ENCODE data around the gene COMP. TPM values are rescaled to one million over a fixed set of nuclear protein-coding genes. Genes with fewer than 3 reads are reported as not detected.
A peak's percentile ranks its signal among the peaks of the same experiment; 100 is the strongest.
"Not testable (repeated sequence)": the region's sequence is repeated elsewhere in the genome, so short reads cannot be mapped to it uniquely, and the experiment has no call there.

The COMP gene
- 8.1 TPM for total RNA-seq

DNA sequence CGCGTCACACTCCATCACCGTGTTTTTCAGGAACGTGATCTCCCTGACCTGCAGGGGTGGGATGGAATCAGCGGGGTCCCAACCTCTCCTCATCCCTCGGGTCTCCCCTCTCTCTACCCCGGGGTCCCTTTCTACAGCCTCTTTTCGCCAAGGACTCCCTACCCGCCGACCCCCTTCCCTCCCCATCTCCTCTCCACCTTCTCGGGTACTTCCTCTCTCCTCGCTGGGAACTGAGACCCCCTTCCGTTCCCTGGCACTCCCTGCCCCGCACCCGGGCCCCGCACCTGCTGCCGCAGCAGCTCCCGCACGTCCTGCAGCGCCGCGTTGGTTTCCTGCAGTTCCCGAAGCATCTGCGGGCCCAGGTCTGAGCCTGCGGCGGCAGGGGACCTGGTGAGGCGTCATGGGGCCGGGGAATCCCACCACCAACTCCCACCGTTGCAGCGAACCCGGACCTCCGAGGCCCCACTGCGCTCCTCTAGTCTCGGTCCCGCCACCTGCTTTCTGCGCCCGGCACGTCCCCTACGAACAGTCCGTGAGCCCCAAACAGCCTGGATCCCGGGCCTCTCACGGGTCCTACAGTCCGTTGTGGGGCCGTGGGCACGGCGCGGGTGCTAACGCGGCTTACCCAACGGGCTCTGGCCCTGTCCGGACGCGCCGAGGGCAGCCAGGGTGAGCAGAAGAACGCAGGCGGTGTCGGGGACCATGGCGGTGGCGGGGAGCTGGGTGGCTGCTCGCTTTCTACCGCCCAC is at the start of gene COMP:
COMP (minus strand) TSS at position 740 of the 749 bp plus-strand sequence; CDS start at position 704, 36 bp downstream.
- no peak for DNase-seq

DNA sequence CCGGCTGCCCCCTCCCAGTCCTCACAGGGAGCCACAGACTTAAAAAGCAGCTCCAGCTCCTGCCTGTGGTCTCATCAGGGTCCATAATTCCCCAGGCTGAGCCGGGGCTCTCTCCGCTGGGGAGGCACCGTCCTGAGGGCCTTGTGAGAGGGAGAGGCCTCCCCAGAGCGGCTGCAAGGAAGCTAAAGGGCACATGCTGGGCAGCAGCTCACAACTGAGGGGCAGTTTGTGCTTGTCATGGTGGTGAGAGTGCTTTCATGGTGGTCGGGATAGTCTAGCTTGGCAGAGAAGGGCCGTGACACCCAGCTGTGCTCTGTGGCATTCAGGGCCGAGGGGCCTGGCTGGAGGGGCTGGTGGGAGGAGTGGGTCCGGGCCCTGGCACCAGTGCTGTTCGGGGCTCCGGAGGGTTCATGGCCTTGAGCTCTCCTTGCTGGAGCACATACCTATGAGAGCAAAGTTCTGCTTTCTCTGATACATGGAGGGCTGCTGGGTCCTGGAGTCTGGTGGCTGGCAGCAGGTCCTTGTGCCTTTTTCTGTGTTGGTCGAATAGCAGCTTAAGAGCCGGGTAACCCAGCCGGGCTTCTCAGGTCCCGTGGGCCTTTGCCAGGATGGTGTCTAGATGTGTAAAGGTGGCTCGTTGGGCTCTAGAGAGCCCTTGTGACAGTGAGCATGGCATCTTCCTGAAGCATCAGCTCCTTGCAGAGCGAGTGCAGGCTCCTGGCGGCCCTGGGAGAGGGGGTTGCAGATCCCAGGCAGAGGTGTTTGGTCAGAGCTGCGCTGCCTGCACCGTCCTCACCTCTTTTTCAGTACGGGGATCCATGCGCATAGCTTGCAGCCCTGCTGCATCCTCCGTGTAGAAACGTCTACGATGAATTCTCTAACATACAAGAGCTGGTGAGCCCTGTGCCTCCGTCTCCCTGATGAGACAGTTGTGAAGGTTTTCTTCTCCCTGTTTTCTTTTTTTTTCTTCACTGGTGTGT is 49.5 kb upstream of the COMP start:
- no peak for DNase-seq

DNA sequence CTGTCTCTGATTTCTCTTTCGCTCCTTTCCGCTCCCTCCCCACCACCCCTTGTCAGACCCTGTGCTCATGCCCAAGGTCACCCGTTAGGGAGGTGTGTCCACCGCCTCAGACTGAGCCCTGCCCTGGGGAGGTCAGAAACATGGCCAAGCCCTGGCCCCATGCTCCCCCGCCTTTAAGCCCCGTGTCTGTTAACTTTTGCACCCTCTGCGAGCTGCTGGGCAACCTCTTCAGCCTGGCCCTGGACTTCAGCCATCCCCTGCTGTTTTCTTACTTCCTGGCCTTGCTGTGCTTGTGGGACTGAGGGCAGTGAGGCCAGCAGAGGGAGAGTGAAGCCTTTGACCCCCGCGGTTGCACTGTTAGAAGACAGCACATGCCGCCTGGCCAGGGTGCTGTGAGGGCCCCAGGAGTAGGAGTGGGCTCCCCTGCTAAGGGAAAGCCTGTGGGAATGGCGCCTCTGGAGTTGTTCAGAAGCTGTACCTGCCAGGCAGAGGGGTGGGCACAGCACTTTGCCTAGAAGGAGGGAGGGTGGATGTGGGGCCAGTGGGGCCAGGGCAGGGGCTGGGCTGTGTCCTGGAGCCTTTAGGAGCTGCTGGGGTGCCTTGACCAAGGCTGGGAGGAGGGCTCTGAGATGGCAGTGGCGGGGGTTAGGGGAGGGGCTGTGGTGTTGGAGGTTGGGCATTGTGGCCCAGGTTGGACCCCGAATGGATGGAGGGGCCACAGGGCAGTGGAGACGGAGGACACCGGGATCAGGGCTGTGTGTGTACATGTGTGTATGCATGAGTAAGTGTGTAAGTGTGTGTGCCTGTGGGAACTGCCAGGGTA is 48.6 kb upstream of the COMP start:
- no peak for DNase-seq

DNA sequence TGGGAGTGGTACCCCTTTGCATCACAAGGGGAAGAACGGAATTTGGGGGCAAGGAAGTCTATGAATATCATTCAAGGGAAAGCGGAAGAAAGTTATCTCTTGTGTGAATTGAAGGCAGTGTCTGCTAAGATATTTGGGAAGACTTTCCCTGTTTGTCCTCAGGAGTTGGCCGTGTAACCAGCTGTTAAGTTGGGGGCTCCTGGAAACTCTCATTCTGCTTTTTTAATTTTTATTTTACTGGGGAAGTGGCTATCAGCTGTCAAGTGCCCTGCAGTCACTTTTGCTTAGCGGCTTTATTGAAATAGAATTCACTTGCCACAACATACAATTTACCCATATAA is 43.5 kb upstream of the COMP start:
- DNase-seq, result no peak

DNA sequence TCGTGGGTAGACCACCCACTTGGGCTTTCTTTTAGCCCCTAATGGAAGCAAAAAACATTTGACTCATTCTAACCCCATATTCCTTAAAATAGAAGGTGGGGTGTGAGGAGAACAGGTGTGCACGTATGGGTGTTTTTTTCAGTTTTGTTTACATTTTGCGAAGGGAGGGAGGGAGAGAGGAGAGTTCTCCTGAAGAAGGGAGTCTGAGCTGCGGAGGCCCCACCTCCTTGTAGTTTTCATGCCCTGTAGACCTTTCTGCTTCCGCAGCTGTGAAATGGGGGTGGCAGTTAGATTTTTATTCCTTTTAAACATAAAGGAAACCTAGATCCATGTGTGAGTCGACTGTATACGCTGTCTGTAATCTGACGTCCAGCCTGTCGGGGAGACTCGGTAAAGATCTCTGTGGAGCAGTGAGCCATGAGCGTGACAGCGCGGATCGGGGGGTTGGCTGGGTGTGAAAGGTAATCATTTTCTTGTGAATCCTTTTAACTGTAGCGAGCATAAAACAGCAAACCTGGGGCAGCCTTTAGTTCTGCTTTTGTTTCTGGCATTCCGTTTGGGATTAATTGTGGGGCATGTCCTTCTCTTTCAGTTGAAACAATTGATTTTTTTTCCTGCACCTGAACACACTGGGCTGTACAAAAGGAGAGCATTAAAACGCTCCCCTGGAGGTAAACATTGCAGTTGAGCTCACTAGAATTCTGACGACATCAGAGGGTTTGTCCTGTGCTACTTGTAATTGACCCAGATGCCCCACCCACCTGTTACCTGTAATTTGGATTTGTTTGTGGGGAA is 42.9 kb upstream of the COMP start:
- peak; percentile 20 for DNase-seq

DNA sequence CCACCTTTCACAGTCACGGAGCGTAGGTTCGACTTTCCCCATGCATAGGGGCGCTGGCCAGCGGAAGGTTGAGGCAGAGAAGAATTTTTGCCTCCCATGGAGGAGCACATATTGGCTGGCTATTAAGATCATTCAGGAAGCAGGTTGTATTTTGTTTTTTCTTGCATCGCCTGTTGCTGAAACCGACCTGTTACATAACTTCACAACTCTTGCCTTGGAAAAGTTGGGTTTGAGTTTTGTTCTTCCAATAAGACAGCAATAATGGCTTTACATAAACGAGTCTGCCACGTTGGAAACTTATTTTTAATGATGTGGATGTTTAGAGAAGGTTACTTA is 42.0 kb upstream of the COMP start:
- no peak for DNase-seq

DNA sequence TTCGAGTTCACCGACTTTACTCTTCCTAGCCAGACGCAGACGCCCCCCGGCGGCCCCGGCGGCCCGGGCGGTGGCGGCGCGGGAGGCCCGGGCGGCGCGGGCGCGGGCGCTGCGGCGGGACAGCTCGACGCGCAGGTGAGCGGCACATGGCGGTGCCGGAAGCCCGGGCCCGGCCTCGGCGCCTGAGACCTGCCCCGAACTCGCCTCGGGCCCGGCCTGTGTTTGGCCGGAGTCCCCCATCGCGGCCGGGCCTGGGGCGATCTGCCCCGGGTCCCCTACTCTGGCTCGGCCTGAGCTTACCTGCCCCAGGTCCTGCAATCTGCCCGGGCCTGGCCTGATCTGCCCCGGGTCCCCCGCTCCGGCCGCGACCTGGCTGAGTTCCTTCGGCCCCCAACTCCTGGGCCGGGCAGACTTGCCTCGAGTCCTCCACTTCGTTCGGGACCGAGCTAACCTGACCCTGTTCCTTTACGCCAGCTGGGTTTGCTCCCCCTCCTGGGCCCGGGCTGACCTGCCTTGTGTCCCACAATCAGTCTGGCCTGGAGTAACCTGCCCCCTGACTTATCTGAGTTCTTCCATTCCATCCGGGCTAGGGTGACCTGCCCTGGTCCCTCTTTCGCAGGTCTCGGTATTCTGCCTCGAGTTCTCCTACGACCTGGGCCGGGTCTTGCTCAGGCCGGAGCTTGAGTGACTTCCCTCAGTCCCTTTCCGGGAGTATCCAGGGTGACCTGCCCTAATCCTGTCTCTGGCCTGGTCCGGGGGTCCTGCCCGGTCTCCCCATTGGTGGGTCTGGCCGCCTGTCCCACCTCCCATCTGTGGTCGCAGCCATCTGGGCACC is 41.4 kb upstream of the COMP start:
- peak; percentile 23 for DNase-seq

DNA sequence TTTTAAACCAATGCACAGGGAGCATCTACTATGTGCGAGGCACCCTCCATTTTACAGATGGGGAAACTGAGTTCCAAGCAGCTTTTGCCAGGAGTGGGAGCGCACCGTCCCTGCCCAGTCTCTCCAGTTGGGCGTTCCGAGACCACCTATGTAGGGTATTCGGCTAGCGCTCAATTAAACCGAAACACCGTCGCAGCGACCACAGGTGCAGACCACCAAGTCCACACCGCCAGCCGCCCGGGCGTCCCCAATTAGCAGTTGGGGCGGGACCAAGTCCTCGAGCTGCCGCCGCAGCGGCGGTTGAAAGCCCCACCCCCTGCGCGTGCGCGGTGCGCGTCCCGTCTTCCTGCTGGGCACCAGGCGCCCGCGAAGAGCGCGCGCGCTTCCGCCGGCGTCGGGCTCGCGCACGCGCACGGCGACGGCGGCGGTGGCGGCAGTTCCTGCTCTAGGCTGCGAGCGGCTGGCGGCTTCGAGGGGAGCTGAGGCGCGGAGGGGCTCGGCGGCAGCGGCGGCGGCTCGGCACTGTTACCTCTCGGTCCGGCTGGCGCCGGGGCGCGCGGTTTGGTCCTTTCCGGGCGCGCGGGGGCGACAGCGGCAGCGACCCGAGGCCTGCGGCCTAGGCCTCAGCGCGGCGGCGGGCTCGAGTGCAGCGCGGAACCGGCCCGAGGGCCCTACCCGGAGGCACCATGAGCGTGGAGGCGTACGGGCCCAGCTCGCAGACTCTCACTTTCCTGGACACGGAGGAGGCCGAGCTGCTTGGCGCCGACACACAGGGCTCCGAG is 40.6 kb upstream of the COMP start, which contains the start of gene UPF1:
UPF1 (plus strand) TSS at position 436 of the 782 bp plus-strand sequence; CDS start at position 687, 251 bp downstream.
- DNase-seq, result peak; percentile 98

DNA sequence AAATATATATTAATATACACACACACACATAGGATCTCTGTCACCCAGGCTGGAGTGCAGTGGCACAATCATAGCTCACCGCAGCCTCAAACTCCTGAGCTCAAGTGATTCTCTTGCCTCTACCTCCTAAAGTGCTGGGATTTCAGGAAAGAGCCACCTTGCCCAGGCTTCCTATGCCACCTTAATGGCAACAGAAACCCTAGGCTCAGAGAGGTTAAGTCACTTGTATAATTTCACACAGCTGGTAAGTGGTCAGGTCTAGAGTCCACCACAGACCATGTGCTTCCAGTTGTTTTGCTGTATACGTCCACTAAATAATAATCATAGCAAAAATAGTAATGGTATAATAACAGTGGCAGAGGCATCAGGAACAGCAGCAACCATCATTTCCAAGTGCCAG is 39.4 kb upstream of the COMP start:
- no peak for DNase-seq

DNA sequence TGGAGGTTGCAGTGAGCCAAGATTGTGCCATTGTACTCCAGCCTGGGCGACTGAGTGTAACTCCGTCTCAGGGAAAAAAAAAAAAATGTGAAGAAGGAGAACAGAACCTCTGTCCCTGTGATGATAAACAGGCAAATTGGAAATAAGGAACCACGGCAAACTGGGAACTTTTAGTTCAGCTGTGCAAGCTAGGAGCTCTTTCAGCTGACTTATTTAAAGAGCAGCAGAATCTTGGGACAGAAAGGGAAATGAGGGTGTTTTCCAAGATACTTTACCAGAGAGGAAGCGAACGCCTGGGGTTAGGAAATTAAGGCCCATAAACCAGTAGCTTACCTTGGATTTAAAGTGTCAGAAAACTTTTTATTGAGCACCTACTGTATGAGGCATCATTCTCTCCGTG is 37.7 kb upstream of the COMP start:
- DNase-seq, result no peak

DNA sequence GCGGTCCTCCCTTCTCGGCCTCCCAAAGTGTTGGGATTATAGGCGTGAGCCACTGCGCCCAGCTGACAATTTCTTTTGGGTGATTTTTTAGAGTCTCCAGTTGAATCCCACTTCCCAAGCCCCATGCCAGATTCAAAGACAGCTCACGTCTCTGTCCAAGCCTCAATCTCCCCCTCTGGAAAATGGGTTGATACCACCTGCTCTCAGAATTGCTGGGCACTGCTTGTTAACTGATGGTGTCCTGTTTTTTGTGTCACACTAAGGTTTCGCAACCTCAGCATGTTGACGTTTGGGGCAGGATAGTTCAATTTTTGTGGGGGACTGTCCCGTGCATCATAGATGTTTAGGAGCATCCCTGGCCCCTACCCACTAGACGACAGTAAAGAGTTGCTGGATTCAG is 26.5 kb upstream of the COMP start:
- no peak for DNase-seq

DNA sequence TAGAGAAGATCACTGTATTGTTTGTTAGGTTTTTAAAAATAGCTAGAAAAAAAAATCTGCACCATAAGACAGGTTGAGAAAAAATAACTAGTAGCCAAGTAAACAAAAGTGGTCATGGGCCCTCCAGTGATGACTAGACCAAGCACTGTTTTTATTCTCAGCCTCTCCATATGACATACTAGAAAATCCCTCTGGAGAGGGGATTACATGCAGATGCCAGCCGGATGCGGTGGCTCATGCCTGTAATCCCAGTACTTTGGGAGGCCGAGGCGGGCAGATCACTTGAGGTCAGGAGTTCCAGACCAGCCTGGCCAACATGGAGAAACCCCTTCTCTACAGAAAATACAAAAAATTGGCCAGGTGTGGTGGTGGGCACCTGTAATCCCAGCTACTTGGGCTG is 25.5 kb upstream of the COMP start:
- not testable (repeated sequence) for DNase-seq

DNA sequence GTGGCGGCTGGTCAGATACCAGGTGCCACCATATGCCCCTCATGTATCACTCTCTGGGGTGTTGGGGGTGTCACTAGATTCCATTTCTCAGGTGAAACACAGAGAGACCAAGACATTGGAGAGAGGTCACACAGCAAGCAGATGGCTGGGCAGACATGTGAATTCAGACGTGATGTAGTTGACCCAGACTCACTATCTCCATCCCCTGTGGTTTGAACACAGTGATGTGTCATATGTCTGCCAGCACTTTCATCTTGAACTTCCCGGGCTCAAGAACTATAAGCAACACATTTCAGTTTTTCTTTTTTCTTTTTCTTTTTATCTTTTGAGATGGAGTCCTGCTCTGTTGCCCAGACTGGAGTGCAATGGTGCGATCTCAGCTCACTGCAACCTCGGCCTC is 24.6 kb upstream of the COMP start:
- DNase-seq, result no peak

DNA sequence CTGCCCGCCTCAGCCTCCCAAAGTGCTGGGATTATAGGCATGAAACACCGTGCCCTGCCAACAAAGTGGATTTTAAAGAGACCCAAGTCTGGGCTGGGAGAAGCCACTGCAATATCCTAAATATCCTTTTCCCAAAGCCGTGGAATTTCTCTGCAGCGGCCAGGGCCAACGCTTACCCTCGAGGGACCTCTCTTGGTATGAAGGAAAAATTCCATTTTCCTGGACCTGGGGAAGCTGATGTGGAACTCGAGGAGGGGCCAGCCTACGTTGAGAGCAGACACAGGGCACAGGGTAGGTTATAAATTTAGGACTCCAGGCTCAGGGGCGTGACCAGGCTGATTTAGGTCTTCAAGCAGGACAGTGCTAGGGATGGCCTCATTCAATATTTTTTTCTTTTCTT is 23.0 kb upstream of the COMP start:
- peak; percentile 64 for DNase-seq

DNA sequence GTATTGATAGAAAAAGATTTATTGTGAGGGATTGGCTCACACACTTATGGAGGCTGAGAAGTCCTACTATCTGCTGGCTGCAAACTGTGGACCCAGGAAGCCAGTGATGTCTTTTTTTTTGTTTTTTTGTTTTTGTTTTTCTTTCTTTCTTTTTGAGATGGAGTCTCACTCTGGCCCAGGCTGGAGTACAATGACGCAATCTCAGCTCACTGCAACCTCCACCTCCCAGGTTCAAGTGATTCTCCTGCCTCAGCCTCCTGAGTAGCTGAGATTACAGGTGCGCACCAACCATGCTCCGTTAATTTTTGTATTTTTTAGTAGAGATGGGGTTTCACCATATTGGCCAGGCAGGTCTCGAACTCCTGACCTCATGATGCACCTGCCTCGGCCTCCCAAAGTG is 20.5 kb upstream of the COMP start:
- not testable (repeated sequence) for DNase-seq

DNA sequence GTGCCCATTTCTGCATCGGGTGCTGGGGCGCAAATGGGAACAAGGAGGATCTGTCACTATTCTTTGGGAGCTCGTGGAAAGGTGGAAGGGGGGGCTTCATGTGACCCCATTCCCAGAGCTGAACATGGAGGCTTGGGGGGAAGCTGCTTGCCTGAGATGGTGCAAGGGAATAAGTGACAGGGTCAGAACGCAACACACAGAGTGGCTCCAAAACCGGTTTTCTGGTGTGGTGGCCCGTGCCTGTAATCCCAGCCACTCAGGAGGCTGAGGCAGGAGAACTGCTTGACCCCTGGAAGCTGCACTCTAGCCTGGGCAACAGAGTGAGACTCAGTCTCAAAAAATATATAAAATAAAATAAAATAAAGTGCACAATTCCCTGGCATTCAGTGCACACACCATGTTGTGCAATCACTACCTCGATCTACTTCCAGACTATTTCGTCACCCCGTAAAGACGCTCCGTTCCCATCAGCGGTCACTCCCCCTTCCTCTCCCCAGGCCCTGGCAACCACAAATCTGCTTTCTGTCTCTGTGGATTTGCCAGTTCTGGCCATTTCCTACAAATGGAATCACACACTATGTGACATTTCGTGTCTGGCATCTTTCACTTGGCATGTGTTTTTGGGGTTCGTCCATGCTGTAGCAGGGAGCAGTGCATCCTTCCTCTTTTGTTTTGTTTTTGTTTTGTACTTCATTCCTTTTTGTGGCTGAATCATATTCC is 18.2 kb upstream of the COMP start:
- no peak for DNase-seq

DNA sequence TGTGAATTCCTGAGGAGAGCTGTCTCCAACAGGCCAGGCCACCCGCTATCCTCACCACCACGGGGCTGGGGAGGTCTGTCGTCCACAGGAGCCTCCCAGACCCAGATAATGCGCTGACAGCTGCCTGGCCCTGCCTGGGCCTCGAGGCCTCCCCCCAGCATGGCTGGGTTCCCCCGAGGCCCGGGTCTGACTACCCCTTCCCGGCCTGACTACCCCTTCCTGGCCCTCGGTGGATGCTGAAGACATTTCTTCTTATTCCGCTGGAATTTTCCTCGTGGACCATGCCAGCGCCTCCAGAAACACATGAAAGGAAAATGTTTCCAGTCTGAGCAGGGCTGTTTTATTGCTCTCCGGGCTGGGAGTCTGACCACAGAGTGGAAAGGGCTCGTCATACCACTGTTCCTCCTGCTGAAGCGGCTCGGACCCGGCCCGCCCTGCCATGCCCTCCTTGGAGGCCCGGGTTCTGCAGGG is 16.8 kb upstream of the COMP start:
- peak; percentile 47 for DNase-seq

DNA sequence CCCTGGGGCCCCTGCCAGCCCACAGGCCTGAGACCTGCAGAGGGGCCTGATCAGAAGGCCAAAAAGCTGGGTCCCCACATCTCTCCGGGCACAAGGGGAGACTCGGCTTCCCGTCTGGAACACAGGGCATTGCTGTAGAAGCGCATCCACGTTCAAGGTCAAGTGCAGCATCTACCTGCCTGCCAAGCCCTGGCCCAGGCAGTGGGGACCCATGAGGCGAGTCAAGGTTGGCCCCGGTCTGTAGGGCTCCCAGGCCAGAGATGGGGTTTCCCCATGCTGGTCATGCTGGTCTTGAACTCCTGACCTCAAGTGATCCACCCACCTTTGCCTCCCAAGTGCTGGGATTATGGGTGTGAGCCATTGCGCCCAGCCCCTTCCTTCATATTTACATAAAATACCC is 13.5 kb upstream of the COMP start:
- DNase-seq, result no peak

DNA sequence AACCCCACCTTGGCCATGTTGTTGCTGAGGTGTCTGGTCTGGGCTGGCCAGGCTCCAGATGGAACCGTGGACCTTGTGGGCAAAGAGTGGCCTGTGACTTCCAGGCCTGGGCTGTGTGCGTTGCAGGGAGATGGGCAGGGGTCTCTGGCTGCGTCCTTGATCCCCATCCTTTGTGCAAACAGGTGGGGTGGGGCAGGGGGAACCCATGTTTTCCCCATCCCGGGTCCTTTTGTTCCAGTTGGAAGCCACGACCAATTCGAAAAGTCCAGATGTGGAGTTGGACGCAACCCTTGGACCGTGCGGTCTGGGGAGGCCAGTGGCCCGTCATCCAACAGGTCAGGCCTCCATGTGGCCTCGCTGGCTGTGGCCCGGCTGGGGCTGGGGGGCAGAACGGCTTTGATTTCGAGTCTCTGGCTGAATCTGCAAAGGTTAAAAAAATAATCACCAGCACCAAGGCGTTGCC is 13.1 kb upstream of the COMP start:
- no peak for DNase-seq
